ENCODE results near the gene FRMD3.

GRCh38 chr9:83484990-83485389 lies 53.2 kb downstream of the FRMD3 start:
- no peak for TF ChIP-seq POLR2A (IDR thresholded peaks at IDR 0.05; ENCODE audit: low read depth, low read length)
- TF ChIP-seq POLR2AphosphoS5 (IDR thresholded peaks at IDR 0.05; ENCODE audit: insufficient read depth, low read depth, low read length) = no peak
- no peak for TF ChIP-seq EZH2 (IDR thresholded peaks at IDR 0.05; ENCODE audit: borderline replicate concordance, low read depth, low read length, severe bottlenecking)
- TF ChIP-seq, protein P1, sequence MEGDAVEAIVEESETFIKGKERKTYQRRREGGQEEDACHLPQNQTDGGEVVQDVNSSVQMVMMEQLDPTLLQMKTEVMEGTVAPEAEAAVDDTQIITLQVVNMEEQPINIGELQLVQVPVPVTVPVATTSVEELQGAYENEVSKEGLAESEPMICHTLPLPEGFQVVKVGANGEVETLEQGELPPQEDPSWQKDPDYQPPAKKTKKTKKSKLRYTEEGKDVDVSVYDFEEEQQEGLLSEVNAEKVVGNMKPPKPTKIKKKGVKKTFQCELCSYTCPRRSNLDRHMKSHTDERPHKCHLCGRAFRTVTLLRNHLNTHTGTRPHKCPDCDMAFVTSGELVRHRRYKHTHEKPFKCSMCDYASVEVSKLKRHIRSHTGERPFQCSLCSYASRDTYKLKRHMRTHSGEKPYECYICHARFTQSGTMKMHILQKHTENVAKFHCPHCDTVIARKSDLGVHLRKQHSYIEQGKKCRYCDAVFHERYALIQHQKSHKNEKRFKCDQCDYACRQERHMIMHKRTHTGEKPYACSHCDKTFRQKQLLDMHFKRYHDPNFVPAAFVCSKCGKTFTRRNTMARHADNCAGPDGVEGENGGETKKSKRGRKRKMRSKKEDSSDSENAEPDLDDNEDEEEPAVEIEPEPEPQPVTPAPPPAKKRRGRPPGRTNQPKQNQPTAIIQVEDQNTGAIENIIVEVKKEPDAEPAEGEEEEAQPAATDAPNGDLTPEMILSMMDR (IDR thresholded peaks at IDR 0.05; ENCODE audit: extremely low read depth in 1 of 2, insufficient read depth in 1 of 2, low read depth in 1 of 2, low read length in 2 of 2) = no peak

Measured in endothelial cell of umbilical vein (primary cell).